HEK293T (cell line): ENCODE measurements around the gene CADM4.

ENCODE experiments used
- BHLHE40 ChIP-seq: fragments of 450-650 bp; IDR thresholded peaks from 2 replicates; pipeline ENCODE4 v1.6.1; 2016; ENCODE audit warnings: mild to moderate bottlenecking, moderate library complexity, borderline replicate concordance
- FOXA1 ChIP-seq: fragments of 450-650 bp; IDR thresholded peaks from 2 replicates; pipeline ENCODE4 v1.6.1; 2016; ENCODE audit warnings: mild to moderate bottlenecking
- FOXM1 ChIP-seq: fragments of 450-650 bp; IDR thresholded peaks from 2 replicates; pipeline ENCODE4 v1.6.1; 2017; ENCODE audit warnings: mild to moderate bottlenecking, borderline replicate concordance
- HDGF ChIP-seq: fragments of 450-650 bp; IDR thresholded peaks from 2 replicates; pipeline ENCODE4 v1.6.1; 2017; ENCODE audit warnings: antibody characterized with exemption, borderline replicate concordance
- SP1 ChIP-seq: fragments of 450-650 bp; IDR thresholded peaks from 2 replicates; pipeline ENCODE4 v1.6.1; 2017
- SUZ12 ChIP-seq: fragments of 450-650 bp; IDR thresholded peaks from 2 replicates; pipeline ENCODE4 v1.6.1; 2016; ENCODE audit warnings: mild to moderate bottlenecking

DNA sequence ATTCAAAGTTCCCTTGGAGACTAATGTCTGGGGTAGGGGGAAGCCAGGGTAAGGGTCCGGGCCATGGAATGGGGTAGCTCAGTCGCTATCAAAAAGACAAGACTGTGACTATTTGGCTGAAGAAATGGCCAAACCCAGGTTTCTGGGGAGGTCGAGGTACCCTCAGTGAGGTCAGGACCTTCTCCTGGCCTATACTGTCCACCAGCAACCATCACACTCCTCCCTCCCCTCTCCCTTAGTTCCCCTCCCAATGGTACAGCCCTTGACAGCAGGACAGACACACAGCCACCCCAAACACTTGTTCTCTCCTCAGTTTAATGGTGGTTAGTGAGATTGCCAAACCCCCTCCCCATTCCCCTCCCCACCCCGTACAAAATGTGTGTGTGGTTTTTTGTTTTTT, 17.6 kb downstream of the CADM4 start:
- no peak for TF ChIP-seq FOXA1
- TF ChIP-seq FOXM1, result no peak
- no peak for TF ChIP-seq HDGF
- no peak for TF ChIP-seq BHLHE40
- TF ChIP-seq SUZ12, result no peak
- TF ChIP-seq SP1, result no peak
